OCI-M1 (cell line): ENCODE measurements around the gene ARRB1.

Experiments
- DNase-seq: peaks from one replicate; lab custom pipeline; 2025; lab: John Stamatoyannopoulos, UW

The ARRB1 gene

GRCh38 chr11:75246671-75247350 lies 104.7 kb downstream of the ARRB1 start:
- DNase-seq = no peak

GRCh38 chr11:75246006-75246670 lies 105.3 kb downstream of the ARRB1 start:
- DNase-seq = no peak

- peak; percentile 47 for DNase-seq
Observed at GRCh38 chr11:75245356-75246005, 106.0 kb downstream of the ARRB1 start.

GRCh38 chr11:75244052-75244814 lies 107.2 kb downstream of the ARRB1 start:
- DNase-seq = no peak

GRCh38 chr11:75242722-75243600 lies 108.5 kb downstream of the ARRB1 start:
- DNase-seq = no peak

GRCh38 chr11:75241906-75242644 lies 109.4 kb downstream of the ARRB1 start:
- DNase-seq = no peak

GRCh38 chr11:75241036-75241905 lies 110.2 kb downstream of the ARRB1 start:
- DNase-seq = peak; percentile 99

GRCh38 chr11:75240311-75241035 lies 111.0 kb downstream of the ARRB1 start, which contains the start of gene TPBGL:
Gene TPBGL (plus strand): TSS chr11:75240774. CDS start chr11:75241050, 276 bp downstream.
- no peak for DNase-seq

- DNase-seq = no peak
Observed at GRCh38 chr11:75239531-75240290, 111.8 kb downstream of the ARRB1 start.

- no peak for DNase-seq
Observed at GRCh38 chr11:75238595-75239440, 112.6 kb downstream of the ARRB1 start.

- DNase-seq = no peak
Observed at GRCh38 chr11:75237050-75237449, 114.4 kb downstream of the ARRB1 start.

GRCh38 chr11:75236062-75236461 lies 115.4 kb downstream of the ARRB1 start:
- DNase-seq = no peak

GRCh38 chr11:75233754-75234172 lies 117.7 kb downstream of the ARRB1 start:
- peak; percentile 93 for DNase-seq

GRCh38 chr11:75230621-75231020 lies 120.8 kb downstream of the ARRB1 start:
- no peak for DNase-seq

GRCh38 chr11:75229466-75229865 lies 122.0 kb downstream of the ARRB1 start:
- DNase-seq = no peak

GRCh38 chr11:75225794-75226193 lies 125.7 kb downstream of the ARRB1 start:
- no peak for DNase-seq

- DNase-seq = peak; percentile 54
Observed at GRCh38 chr11:75223954-75224643, 127.4 kb downstream of the ARRB1 start.
